ENCODE measurements around the gene YTHDC1.

- TF ChIP-seq NR3C1 (IDR thresholded peaks at IDR 0.05) = no peak
- no peak for TF ChIP-seq RFX5 (IDR thresholded peaks at IDR 0.05)
- TF ChIP-seq TP53 (CRISPR knock-in tag; IDR thresholded peaks at IDR 0.05) = no peak
- no peak for TF ChIP-seq CTCF (IDR thresholded peaks at IDR 0.05)
- TF ChIP-seq GATA3 (IDR thresholded peaks at IDR 0.05; ENCODE audit: borderline replicate concordance) = no peak
- TF ChIP-seq MYC (IDR thresholded peaks at IDR 0.05; ENCODE audit: borderline replicate concordance, low read length) = no peak
- no peak for TF ChIP-seq MAX (IDR thresholded peaks at IDR 0.05)
- no peak for TF ChIP-seq JUN (IDR thresholded peaks at IDR 0.05)
- TF ChIP-seq MAFK (IDR thresholded peaks at IDR 0.05; ENCODE audit: partially characterized antibody) = no peak
- no peak for TF ChIP-seq POLR2A (IDR thresholded peaks at IDR 0.05; ENCODE audit: low read length)
- TF ChIP-seq EHMT2 (IDR thresholded peaks at IDR 0.05; ENCODE audit: low read depth) = no peak
- no peak for TF ChIP-seq KDM5A (IDR thresholded peaks at IDR 0.05)
- no peak for TF ChIP-seq CEBPB (IDR thresholded peaks at IDR 0.05)
These were observed 626 bp downstream of the YTHDC1 start for GRCh38 chr4:68349279-68349648.
